ENCODE results near the gene GPC6.

Gene GPC6

DNA sequence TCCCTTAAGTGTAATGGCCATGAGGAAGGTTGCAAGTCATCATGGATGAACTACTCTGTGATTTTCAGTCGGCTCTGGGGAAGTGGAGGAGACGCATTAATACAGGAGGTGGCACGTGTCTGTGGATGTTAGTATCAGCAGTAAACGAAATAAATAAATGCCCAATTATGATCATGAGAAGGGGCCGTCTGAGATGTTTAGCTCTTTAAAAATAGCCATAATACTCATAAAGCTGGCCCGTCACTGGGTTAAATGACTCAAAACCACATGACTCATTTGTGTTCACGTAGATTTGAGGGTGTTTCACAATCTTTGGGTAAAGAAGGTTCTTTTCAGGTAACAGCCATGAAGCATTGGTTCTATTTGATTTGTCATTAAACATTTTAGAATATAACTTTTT lies 620.6 kb downstream of the GPC6 start:
- no peaks in the 10 kb centered on the region for H4K20me1 ChIP-seq (ENCODE audit: insufficient read depth, low read length, poor library complexity, severe bottlenecking)
- H3K79me2 ChIP-seq (ENCODE audit: insufficient read depth, low read length), result no peaks in the 10 kb centered on the region
- no peaks in the 10 kb centered on the region for H3F3A ChIP-seq (ENCODE audit: low read depth)
- H2AFZ ChIP-seq (ENCODE audit: low read length), result no peak overlapping the region
- H3K27me3 ChIP-seq (ENCODE audit: insufficient read depth, low read length, poor library complexity, severe bottlenecking), result no peaks in the 10 kb centered on the region
- H3K9ac ChIP-seq (ENCODE audit: low read depth, low read length, poor library complexity, severe bottlenecking), result no peak overlapping the region
- H3K36me3 ChIP-seq (ENCODE audit: insufficient read depth, low read length), result no peaks in the 10 kb centered on the region
- no peak overlapping the region for H3K4me3 ChIP-seq (ENCODE audit: low read length, poor library complexity, severe bottlenecking)
- no peaks in the 10 kb centered on the region for H3K9me3 ChIP-seq (ENCODE audit: insufficient read depth, low read depth, low read length)
- H3K4me2 ChIP-seq (ENCODE audit: low read depth, low read length, poor library complexity, severe bottlenecking), result no peak overlapping the region
- H3K4me1 ChIP-seq (ENCODE audit: insufficient read depth, low read length, poor library complexity, severe bottlenecking), result no peaks in the 10 kb centered on the region
- TF ChIP-seq EZH2phosphoT487 (IDR thresholded peaks at IDR 0.05; ENCODE audit: borderline replicate concordance), result no peak
- no peak for TF ChIP-seq CTCF (conservative IDR thresholded peaks at IDR 0.05; ENCODE audit: low read length)
- no peaks in the 10 kb centered on the region for H3K9me2 ChIP-seq (replicated peaks; ENCODE audit: low read depth, low read length)

DNA sequence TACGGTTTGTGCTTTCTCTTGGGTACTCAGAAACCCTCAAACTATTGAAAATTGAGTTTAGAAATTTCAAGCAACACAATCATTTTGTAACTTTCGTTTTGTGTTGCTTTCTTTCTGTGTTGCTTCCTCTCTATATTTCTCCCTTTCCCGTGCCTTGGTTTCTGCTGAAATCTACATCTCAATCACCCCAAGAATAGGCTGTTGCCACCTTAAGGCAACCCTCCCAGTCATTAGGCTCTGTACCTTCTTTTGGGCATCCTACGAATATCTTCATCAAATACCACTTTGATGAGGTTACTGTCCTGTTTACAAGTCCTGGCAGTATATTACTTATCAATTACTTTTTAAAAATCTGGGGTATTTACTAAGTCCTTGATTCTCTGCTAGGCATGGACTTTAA lies 621.6 kb downstream of the GPC6 start:
- H3K9me2 ChIP-seq (replicated peaks; ENCODE audit: low read depth, low read length), result no peaks in the 10 kb centered on the region
- H3K4me2 ChIP-seq (ENCODE audit: low read depth, low read length, poor library complexity, severe bottlenecking), result no peak overlapping the region

DNA sequence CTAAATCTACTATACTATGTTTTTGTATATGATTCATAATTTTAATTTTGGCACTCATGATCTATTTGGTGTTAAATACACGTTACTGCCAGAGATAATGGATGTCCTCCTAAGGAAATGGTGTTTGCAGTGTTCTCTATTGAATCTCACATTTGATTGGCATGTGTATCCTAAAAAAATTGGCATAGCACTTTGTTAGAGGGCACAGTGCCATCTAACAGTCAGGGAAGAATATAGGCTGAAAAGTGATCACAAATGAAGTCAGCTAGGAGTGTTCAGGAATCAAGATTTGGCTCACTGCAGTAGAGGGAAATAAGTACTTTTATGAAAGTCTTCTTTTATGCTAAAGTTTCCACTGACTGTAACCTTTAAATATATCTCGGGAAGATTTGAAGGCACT lies 624.6 kb downstream of the GPC6 start:
- Histone ChIP-seq H4K20me1 (ENCODE audit: insufficient read depth, low read length, poor library complexity, severe bottlenecking) (no peaks in the 10 kb centered on the region), H3K4me2 (ENCODE audit: low read depth, low read length, poor library complexity, severe bottlenecking) (no peak overlapping the region), H3K9ac (ENCODE audit: low read depth, low read length, poor library complexity, severe bottlenecking) (no peak overlapping the region), H3K9me2 (replicated peaks; ENCODE audit: low read depth, low read length) (no peaks in the 10 kb centered on the region), H3K4me3 (ENCODE audit: low read length, poor library complexity, severe bottlenecking) (no peak overlapping the region), H3K4me1 (ENCODE audit: insufficient read depth, low read length, poor library complexity, severe bottlenecking) (no peaks in the 10 kb centered on the region), H3F3A (ENCODE audit: low read depth) (no peaks in the 10 kb centered on the region), H3K27me3 (ENCODE audit: insufficient read depth, low read length, poor library complexity, severe bottlenecking) (no peaks in the 10 kb centered on the region), H3K79me2 (ENCODE audit: insufficient read depth, low read length) (no peaks in the 10 kb centered on the region), H2AFZ (ENCODE audit: low read length) (no peak overlapping the region), H3K36me3 (ENCODE audit: insufficient read depth, low read length) (no peaks in the 10 kb centered on the region), H3K9me3 (ENCODE audit: insufficient read depth, low read depth, low read length) (no peaks in the 10 kb centered on the region)
- TF ChIP-seq EZH2phosphoT487 (IDR thresholded peaks at IDR 0.05; ENCODE audit: borderline replicate concordance) (no peak), CTCF (conservative IDR thresholded peaks at IDR 0.05; ENCODE audit: low read length) (no peak)

More for the DNA sequence above, 621.6 kb downstream of the GPC6 start:
- no peaks in the 10 kb centered on the region for H3K79me2 ChIP-seq (ENCODE audit: insufficient read depth, low read length)
- H3F3A ChIP-seq (ENCODE audit: low read depth), result no peaks in the 10 kb centered on the region
- no peak overlapping the region for H3K9ac ChIP-seq (ENCODE audit: low read depth, low read length, poor library complexity, severe bottlenecking)
- H3K27me3 ChIP-seq (ENCODE audit: insufficient read depth, low read length, poor library complexity, severe bottlenecking), result no peaks in the 10 kb centered on the region
- no peak for TF ChIP-seq EZH2phosphoT487 (IDR thresholded peaks at IDR 0.05; ENCODE audit: borderline replicate concordance)
- TF ChIP-seq CTCF (conservative IDR thresholded peaks at IDR 0.05; ENCODE audit: low read length), result no peak
- no peak overlapping the region for H2AFZ ChIP-seq (ENCODE audit: low read length)
- no peaks in the 10 kb centered on the region for H4K20me1 ChIP-seq (ENCODE audit: insufficient read depth, low read length, poor library complexity, severe bottlenecking)
- no peaks in the 10 kb centered on the region for H3K4me1 ChIP-seq (ENCODE audit: insufficient read depth, low read length, poor library complexity, severe bottlenecking)
- H3K4me3 ChIP-seq (ENCODE audit: low read length, poor library complexity, severe bottlenecking), result no peak overlapping the region
- no peaks in the 10 kb centered on the region for H3K36me3 ChIP-seq (ENCODE audit: insufficient read depth, low read length)
- no peaks in the 10 kb centered on the region for H3K9me3 ChIP-seq (ENCODE audit: insufficient read depth, low read depth, low read length)
